GM18505 (cell line): Measurements from ENCODE around the gene GULP1.

ENCODE experiments used
- ATAC-seq: cut with Tn5 transposase; IDR thresholded peaks from one replicate; pipeline ENCODE4 v1.9.1; 2021; ENCODE audit not compliant: unreplicated experiment
- POLR2A ChIP-seq: IDR thresholded peaks from 4 replicates; pipeline ENCODE4 v1.6.1; 2011; ENCODE audit warnings: borderline replicate concordance; ENCODE audit not compliant: insufficient read depth, insufficient read length; ENCODE audit errors: extremely low read depth

Gene GULP1

GRCh38 chr2:188305271-188305670 is 13.6 kb downstream of the GULP1 start:
- no peak for ATAC-seq
- TF ChIP-seq POLR2A = no peak

- ATAC-seq = no peak
- no peak for TF ChIP-seq POLR2A
Observed at GRCh38 chr2:188306271-188306670, 14.6 kb downstream of the GULP1 start.

- no peak for ATAC-seq
Observed at GRCh38 chr2:188307850-188308283, 16.2 kb downstream of the GULP1 start.

GRCh38 chr2:188308483-188308882 is 16.8 kb downstream of the GULP1 start:
- no peak for TF ChIP-seq POLR2A
- no peak for ATAC-seq

More at GRCh38 chr2:188307850-188308283, 16.2 kb downstream of the GULP1 start:
- TF ChIP-seq POLR2A = no peak

DNA sequence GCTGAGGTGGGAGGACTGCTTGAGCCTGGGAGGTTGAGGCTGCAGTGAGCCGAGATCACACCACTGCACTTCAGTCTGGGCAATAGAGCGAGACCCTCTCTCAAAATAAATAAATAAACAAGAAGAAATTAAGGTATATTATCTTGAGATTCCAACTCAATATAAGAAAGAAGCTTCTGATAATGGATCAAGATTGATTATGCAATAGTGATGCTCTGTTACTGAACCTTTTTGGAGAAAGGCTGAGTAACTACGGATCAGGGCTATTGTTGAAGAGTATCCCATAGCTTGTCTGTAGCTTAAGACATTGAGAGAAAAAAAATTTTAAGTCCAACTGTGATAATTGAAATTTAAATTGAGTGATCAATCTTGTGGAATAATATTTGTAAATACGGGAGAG is 17.7 kb downstream of the GULP1 start:
- no peak for ATAC-seq
- TF ChIP-seq POLR2A = no peak

DNA sequence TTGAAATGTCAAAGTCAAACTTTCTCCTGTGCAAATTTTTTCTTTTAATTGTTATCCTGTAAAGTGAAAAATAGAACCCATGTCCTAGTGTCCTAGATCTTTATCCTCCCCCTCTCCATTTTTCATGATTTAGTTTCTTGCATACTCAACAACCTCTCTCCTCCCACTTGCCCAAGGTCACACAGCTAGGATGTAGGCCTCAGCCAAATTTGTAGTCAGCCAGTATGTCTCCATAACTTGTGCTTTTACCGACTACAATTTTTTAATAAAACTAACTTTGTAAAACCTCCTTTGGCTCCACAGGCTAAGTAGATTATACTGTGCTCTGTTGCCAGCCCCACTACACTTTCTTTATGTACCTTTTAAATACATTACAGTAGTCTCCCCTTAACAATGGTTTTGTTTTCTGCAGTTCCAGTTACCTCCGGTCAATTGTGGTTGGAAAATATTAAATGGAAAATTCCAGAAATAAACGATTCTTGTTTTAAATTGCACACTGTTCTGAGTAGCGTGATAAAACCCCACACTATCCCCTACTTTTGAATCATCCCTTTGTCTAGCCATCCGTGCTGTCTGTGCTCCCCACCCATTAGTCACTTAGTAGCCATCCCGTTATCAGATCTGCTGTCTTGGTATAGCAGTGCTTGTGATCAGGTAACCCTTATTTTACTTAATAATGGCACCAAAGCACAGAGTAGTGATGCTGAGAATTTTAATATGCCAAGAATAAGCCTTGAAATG is 22.8 kb downstream of the GULP1 start:
- ATAC-seq = no peak
- TF ChIP-seq POLR2A = no peak

DNA sequence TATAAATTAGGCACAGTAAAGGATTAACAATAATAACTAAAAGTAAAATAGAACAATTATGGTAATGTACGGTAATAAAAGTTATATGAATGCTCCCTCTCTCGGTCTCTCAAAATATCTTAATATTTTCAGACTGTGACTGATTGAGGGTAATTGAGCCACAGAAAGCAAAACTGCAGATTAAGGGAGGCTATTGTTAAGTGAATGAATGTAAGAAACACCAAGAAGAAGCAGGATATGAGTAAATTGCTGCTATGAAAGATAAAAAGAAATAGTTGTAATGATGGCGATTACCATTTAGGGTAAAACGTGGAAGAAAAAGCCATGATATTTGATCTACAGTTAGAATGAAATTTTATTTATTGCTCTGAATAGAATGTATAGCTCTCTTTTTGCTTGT is 24.1 kb downstream of the GULP1 start:
- ATAC-seq = no peak
- TF ChIP-seq POLR2A = no peak

- no peak for TF ChIP-seq POLR2A
- no peak for ATAC-seq
Observed at GRCh38 chr2:188316342-188316741, 24.7 kb downstream of the GULP1 start.

GRCh38 chr2:188316791-188317423 is 25.2 kb downstream of the GULP1 start:
- no peak for ATAC-seq
- no peak for TF ChIP-seq POLR2A

GRCh38 chr2:188318161-188318749 is 26.6 kb downstream of the GULP1 start:
- TF ChIP-seq POLR2A = no peak
- ATAC-seq = no peak

GRCh38 chr2:188319838-188320237 is 28.2 kb downstream of the GULP1 start:
- no peak for TF ChIP-seq POLR2A
- ATAC-seq = no peak

DNA sequence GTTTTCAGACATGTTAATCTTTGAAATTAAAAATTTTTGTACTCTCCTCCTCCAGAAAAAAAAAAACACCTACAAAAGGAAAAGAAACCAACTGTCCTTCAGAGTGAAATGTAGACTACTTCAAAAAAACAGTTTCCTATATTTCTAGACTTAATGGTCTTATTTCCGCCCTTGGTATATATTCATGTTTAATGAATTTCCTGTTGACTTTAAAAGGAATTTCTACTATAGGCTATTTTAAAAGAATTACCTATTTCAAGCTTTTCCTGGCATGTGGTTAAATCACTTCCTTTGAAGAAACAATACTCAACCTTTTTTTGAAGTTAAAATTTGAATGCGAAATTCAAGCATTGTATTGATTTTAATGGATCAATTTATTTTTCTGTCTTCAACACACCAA is 29.2 kb downstream of the GULP1 start:
- no peak for TF ChIP-seq POLR2A
- no peak for ATAC-seq

- ATAC-seq = no peak
- no peak for TF ChIP-seq POLR2A
Observed at GRCh38 chr2:188322569-188323551, 31.2 kb downstream of the GULP1 start.

DNA sequence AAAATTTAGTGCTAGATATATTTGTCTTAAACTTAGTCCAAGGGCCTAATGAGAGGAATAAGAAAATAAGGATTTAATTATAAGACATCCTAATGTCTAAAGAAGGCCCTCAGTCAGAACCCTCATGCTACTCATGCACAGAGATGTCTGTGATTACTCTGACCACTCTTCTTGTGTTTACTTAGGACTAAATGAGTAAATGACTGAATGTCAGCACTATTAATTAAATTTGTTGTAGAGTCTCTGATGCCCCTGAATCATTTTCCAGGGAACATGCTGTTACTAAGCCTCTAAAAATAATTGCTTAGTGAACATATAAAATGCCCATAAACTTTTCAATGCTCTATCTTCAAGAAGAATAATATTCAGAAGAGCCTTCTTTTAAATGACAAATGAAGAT is 32.4 kb downstream of the GULP1 start:
- no peak for ATAC-seq
- TF ChIP-seq POLR2A = no peak

- TF ChIP-seq POLR2A = no peak
- ATAC-seq = no peak
Observed at GRCh38 chr2:188326290-188326668, 34.6 kb downstream of the GULP1 start.
